ENCODE measurements around the gene SPAG16. TPM values are rescaled to one million over a fixed set of nuclear protein-coding genes. Genes with fewer than 3 reads are reported as not detected.

Gene SPAG16
- total RNA-seq, 1 experiment from 2014 or later = 0.30 TPM

DNA sequence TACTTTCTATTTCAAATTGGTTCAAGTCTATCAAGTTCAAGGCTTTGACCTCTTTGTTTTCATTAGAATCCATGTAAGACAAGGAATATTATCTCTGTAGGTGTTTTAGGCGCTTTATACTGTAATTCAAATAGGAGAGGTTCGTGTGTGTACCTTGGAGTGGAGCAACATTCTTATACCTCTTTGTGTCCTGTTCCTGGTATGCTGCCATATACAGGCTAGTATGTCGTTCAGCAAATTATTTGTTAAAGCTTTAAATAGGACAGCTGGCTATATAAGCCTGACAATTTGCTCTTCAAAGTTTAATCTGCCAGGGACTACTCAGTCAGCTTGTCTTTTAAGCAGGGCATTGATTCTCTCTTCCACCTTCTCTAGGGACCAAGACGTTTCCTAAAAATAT, 31.1 kb upstream of the SPAG16 start:
- no peak for ATAC-seq
- H3K9ac ChIP-seq (ENCODE audit: low read length) = no peak overlapping the region
- H3K4me2 ChIP-seq (ENCODE audit: low read length) = no peak overlapping the region
- H4K20me1 ChIP-seq (ENCODE audit: insufficient read depth) = no peaks in the 10 kb centered on the region
- H3K9me2 ChIP-seq (ENCODE audit: insufficient read depth) = no peaks in the 10 kb centered on the region
- H3K27ac ChIP-seq (ENCODE audit: low read depth, low read length) = no peak overlapping the region
- CTCF ChIA-PET = no interaction called here
- H3K36me3 ChIP-seq (ENCODE audit: control insufficient read depth in 1 of 2, insufficient read depth in 2 of 2, low read length in 2 of 2) = no peaks in the 10 kb centered on the region
- no TSS peak for BruUV-seq (replicated peaks)
- DNase-seq (ENCODE audit: low read depth, low spot score) = no peak
- H3K79me2 ChIP-seq (ENCODE audit: insufficient read depth, low read length) = no peaks in the 10 kb centered on the region
- no peaks in the 10 kb centered on the region for H3K4me1 ChIP-seq (ENCODE audit: control insufficient read depth in 1 of 2, insufficient read depth in 2 of 2, low read length in 2 of 2)
- H2AFZ ChIP-seq (ENCODE audit: low read depth, low read length, poor library complexity, severe bottlenecking) = no peak overlapping the region
- POLR2A ChIA-PET = no interaction called here
- TF ChIP-seq, protein P1, sequence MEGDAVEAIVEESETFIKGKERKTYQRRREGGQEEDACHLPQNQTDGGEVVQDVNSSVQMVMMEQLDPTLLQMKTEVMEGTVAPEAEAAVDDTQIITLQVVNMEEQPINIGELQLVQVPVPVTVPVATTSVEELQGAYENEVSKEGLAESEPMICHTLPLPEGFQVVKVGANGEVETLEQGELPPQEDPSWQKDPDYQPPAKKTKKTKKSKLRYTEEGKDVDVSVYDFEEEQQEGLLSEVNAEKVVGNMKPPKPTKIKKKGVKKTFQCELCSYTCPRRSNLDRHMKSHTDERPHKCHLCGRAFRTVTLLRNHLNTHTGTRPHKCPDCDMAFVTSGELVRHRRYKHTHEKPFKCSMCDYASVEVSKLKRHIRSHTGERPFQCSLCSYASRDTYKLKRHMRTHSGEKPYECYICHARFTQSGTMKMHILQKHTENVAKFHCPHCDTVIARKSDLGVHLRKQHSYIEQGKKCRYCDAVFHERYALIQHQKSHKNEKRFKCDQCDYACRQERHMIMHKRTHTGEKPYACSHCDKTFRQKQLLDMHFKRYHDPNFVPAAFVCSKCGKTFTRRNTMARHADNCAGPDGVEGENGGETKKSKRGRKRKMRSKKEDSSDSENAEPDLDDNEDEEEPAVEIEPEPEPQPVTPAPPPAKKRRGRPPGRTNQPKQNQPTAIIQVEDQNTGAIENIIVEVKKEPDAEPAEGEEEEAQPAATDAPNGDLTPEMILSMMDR (IDR thresholded peaks at IDR 0.05 in 2 of 3, conservative IDR thresholded peaks at IDR 0.05 in 1 of 3; ENCODE audit: borderline replicate concordance in 1 of 3, insufficient read depth in 1 of 3, low read depth in 2 of 3, low read length in 2 of 3) = no peak
- TF ChIP-seq EZH2phosphoT487 (IDR thresholded peaks at IDR 0.05; ENCODE audit: borderline replicate concordance) = no peak
- no peak for TF ChIP-seq EGR1 (IDR thresholded peaks at IDR 0.05; ENCODE audit: low read depth)
- no peak for TF ChIP-seq POLR2AphosphoS5 (IDR thresholded peaks at IDR 0.05; ENCODE audit: low read depth, low read length)
- no peak for TF ChIP-seq ELF1 (IDR thresholded peaks at IDR 0.05; ENCODE audit: borderline replicate concordance, low read depth)
- TF ChIP-seq, protein P2, sequence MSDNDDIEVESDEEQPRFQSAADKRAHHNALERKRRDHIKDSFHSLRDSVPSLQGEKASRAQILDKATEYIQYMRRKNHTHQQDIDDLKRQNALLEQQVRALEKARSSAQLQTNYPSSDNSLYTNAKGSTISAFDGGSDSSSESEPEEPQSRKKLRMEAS (IDR thresholded peaks at IDR 0.05) = no peak
- no peak for TF ChIP-seq SRF (IDR thresholded peaks at IDR 0.05; ENCODE audit: low read depth)
- no peak for TF ChIP-seq POLR2A (IDR thresholded peaks at IDR 0.05; ENCODE audit: borderline replicate concordance, extremely low read depth, insufficient read depth, insufficient read length)
- no peak for TF ChIP-seq YY1 (IDR thresholded peaks at IDR 0.05; ENCODE audit: extremely low read depth, insufficient replicate concordance, low read depth, low read length)
- TF ChIP-seq CEBPB (IDR thresholded peaks at IDR 0.05; ENCODE audit: low read depth) = no peak
- H3K4me3 ChIP-seq (replicated peaks in 1 of 2; ENCODE audit: low read depth in 1 of 2, low read length in 2 of 2) = no peak overlapping the region
- RAD21 ChIA-PET (ENCODE audit: low non-redundant PET in 1 of 2, low total read pairs in 2 of 2, uncharacterized antibody in 2 of 2, unreplicated experiment in 2 of 2) = no interaction called here
- intact Hi-C loops (cut with micrococcal nuclease) = loop anchor here (5.0 to 10.0 kb wide), 2 partner anchors 542 to 1749 kb away; no protein-coding TSS in a partner anchor
- no peaks in the 10 kb centered on the region for H3K9me3 ChIP-seq (ENCODE audit: control insufficient read depth in 1 of 2, insufficient read depth in 1 of 2, low read depth in 1 of 2, low read length in 2 of 2)
- no peaks in the 10 kb centered on the region for H3K27me3 ChIP-seq (ENCODE audit: insufficient read depth, low read length)
